ENCODE measurements around the gene PCDH9. TPM values are rescaled to one million over a fixed set of nuclear protein-coding genes. Genes with fewer than 3 reads are reported as not detected.
"Not testable (repeated sequence)": the region's sequence is repeated elsewhere in the genome, so short reads cannot be mapped to it uniquely, and the experiment has no call there.

PCDH9 gene
- polyA plus RNA-seq, 4 donors: 0.27 to 1.1 (median 0.72) TPM; not detected in 1

GRCh38 chr13:66296875-66297274, 933.3 kb downstream of the PCDH9 start:
- 66 to 77% (median 70%) methylated on average over 1 of the region's 1 CpG for WGBS, 3 donors
- no peaks in the 10 kb centered on the region for H3K27me3 ChIP-seq (ENCODE audit: control insufficient read depth in 3 of 3, insufficient read depth in 3 of 3, low read length in 3 of 3)
- no peak overlapping the region for H3K4me3 ChIP-seq (ENCODE audit: low read depth in 1 of 3, low read length in 3 of 3)
- FAIRE-seq: no peak
- H3K9me3 ChIP-seq (ENCODE audit: control insufficient read depth in 2 of 2, insufficient read depth in 1 of 2, low read depth in 1 of 2, low read length in 1 of 2): peaks cover 0 to 5% of the 10 kb centered on the region in 2 donors
- H3K27ac ChIP-seq (ENCODE audit: low read depth in 1 of 3, low read length in 2 of 3): no peak overlapping the region
- H3K36me3 ChIP-seq (ENCODE audit: control insufficient read depth in 3 of 3, insufficient read depth in 2 of 3, low read depth in 1 of 3, low read length in 3 of 3): no peaks in the 10 kb centered on the region
- H3K4me1 ChIP-seq (ENCODE audit: control insufficient read depth in 3 of 3, insufficient read depth in 2 of 3, low read depth in 1 of 3, low read length in 2 of 3): no peaks in the 10 kb centered on the region
- DNase-seq: no peak

GRCh38 chr13:66296328-66296727, 933.8 kb downstream of the PCDH9 start:
- Histone ChIP-seq H3K27me3 (ENCODE audit: control insufficient read depth in 3 of 3, insufficient read depth in 3 of 3, low read length in 3 of 3) (no peaks in the 10 kb centered on the region), H3K27ac (ENCODE audit: low read depth in 1 of 3, low read length in 2 of 3) (no peak overlapping the region), H3K4me3 (ENCODE audit: low read depth in 1 of 3, low read length in 3 of 3) (no peak overlapping the region), H3K36me3 (ENCODE audit: control insufficient read depth in 3 of 3, insufficient read depth in 2 of 3, low read depth in 1 of 3, low read length in 3 of 3) (no peaks in the 10 kb centered on the region), H3K4me1 (ENCODE audit: control insufficient read depth in 3 of 3, insufficient read depth in 2 of 3, low read depth in 1 of 3, low read length in 2 of 3) (no peaks in the 10 kb centered on the region), H3K9me3 (ENCODE audit: control insufficient read depth in 2 of 2, insufficient read depth in 1 of 2, low read depth in 1 of 2, low read length in 1 of 2) (peaks cover 0 to 5% of the 10 kb centered on the region in 2 donors)
- DNase-seq (no peak), FAIRE-seq (no peak)

- not testable (repeated sequence) for DNase-seq; H3K27me3 ChIP-seq (ENCODE audit: control insufficient read depth in 3 of 3, insufficient read depth in 3 of 3, low read length in 3 of 3); H3K4me3 ChIP-seq (ENCODE audit: low read depth in 1 of 3, low read length in 3 of 3); FAIRE-seq; H3K27ac ChIP-seq (ENCODE audit: low read depth in 1 of 3, low read length in 2 of 3); H3K36me3 ChIP-seq (ENCODE audit: control insufficient read depth in 3 of 3, insufficient read depth in 2 of 3, low read depth in 1 of 3, low read length in 3 of 3); H3K4me1 ChIP-seq (ENCODE audit: control insufficient read depth in 3 of 3, insufficient read depth in 2 of 3, low read depth in 1 of 3, low read length in 2 of 3)
- H3K9me3 ChIP-seq (ENCODE audit: control insufficient read depth in 2 of 2, insufficient read depth in 1 of 2, low read depth in 1 of 2, low read length in 1 of 2): peaks cover 0 to 21% of the 10 kb centered on the region in 2 donors
- WGBS, 3 donors: 91 to 94% (median 94%) methylated on average over 5 of the region's 5 CpGs
Observed at GRCh38 chr13:66286806-66287205, 943.3 kb downstream of the PCDH9 start.

- whole genome bisulfite sequencing, 3 donors: 85 to 93% (median 91%) methylated on average over 1 of the region's 1 CpG
- no peaks in the 10 kb centered on the region for H3K27me3 ChIP-seq (ENCODE audit: control insufficient read depth in 3 of 3, insufficient read depth in 3 of 3, low read length in 3 of 3)
Observed at GRCh38 chr13:66275416-66275815, 954.7 kb downstream of the PCDH9 start.

GRCh38 chr13:66273011-66273410, 957.1 kb downstream of the PCDH9 start:
- Histone ChIP-seq H3K27ac (ENCODE audit: low read depth in 1 of 3, low read length in 2 of 3) (no peak overlapping the region), H3K27me3 (ENCODE audit: control insufficient read depth in 3 of 3, insufficient read depth in 3 of 3, low read length in 3 of 3) (no peaks in the 10 kb centered on the region), H3K4me1 (ENCODE audit: control insufficient read depth in 3 of 3, insufficient read depth in 2 of 3, low read depth in 1 of 3, low read length in 2 of 3) (no peaks in the 10 kb centered on the region), H3K9me3 (ENCODE audit: control insufficient read depth in 2 of 2, insufficient read depth in 1 of 2, low read depth in 1 of 2, low read length in 1 of 2) (peaks cover 2 to 6% of the 10 kb centered on the region in 2 donors), H3K36me3 (ENCODE audit: control insufficient read depth in 3 of 3, insufficient read depth in 2 of 3, low read depth in 1 of 3, low read length in 3 of 3) (no peaks in the 10 kb centered on the region), H3K4me3 (ENCODE audit: low read depth in 1 of 3, low read length in 3 of 3) (no peak overlapping the region)
- DNase-seq: no peak
- no peak for FAIRE-seq
- WGBS, 3 donors: 66 to 75% (median 66%) methylated on average over 1 of the region's 1 CpG

More at GRCh38 chr13:66275416-66275815, 954.7 kb downstream of the PCDH9 start:
- H3K36me3 ChIP-seq (ENCODE audit: control insufficient read depth in 3 of 3, insufficient read depth in 2 of 3, low read depth in 1 of 3, low read length in 3 of 3): no peaks in the 10 kb centered on the region
- no peak overlapping the region for H3K27ac ChIP-seq (ENCODE audit: low read depth in 1 of 3, low read length in 2 of 3)
- FAIRE-seq: no peak
- H3K4me3 ChIP-seq (ENCODE audit: low read depth in 1 of 3, low read length in 3 of 3): no peak overlapping the region
- no peaks in the 10 kb centered on the region for H3K4me1 ChIP-seq (ENCODE audit: control insufficient read depth in 3 of 3, insufficient read depth in 2 of 3, low read depth in 1 of 3, low read length in 2 of 3)
- peaks cover 2 to 6% of the 10 kb centered on the region in 2 donors for H3K9me3 ChIP-seq (ENCODE audit: control insufficient read depth in 2 of 2, insufficient read depth in 1 of 2, low read depth in 1 of 2, low read length in 1 of 2)
- DNase-seq: no peak

DNA sequence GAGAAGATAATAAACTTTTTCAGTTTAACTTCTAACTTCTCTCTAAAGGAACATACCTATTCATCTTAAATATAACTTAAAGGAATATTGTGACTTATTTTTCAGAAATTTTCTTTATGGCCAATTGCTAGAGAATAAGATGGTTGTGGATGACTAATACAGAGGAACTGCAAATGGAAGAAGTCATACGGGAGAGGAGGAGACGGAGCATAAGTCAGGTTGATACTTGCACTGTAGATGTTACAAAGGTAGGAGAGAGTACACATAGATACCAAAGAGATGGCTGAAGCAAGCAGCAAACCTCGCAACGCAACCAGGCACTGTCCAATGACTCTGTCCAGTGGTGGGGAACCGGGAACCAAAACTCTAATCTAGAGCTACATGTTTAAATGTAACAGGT, 963.4 kb downstream of the PCDH9 start:
- H3K4me3 ChIP-seq (ENCODE audit: low read depth in 1 of 3, low read length in 3 of 3): no peak overlapping the region

GRCh38 chr13:66266348-66266747, 963.8 kb downstream of the PCDH9 start:
- H3K9me3 ChIP-seq (ENCODE audit: control insufficient read depth in 2 of 2, insufficient read depth in 1 of 2, low read depth in 1 of 2, low read length in 1 of 2): no peaks in the 10 kb centered on the region
- FAIRE-seq (no peak), DNase-seq (no peak)
- H3K27ac ChIP-seq (ENCODE audit: low read depth in 1 of 3, low read length in 2 of 3): no peak overlapping the region
- no peak overlapping the region for H3K4me3 ChIP-seq (ENCODE audit: low read depth in 1 of 3, low read length in 3 of 3)
- 78 to 93% (median 78%) methylated on average over 1 of the region's 1 CpG for WGBS, 3 donors
- no peaks in the 10 kb centered on the region for H3K27me3 ChIP-seq (ENCODE audit: control insufficient read depth in 3 of 3, insufficient read depth in 3 of 3, low read length in 3 of 3)
- no peaks in the 10 kb centered on the region for H3K4me1 ChIP-seq (ENCODE audit: control insufficient read depth in 3 of 3, insufficient read depth in 2 of 3, low read depth in 1 of 3, low read length in 2 of 3)
- H3K36me3 ChIP-seq (ENCODE audit: control insufficient read depth in 3 of 3, insufficient read depth in 2 of 3, low read depth in 1 of 3, low read length in 3 of 3): no peaks in the 10 kb centered on the region

More for the DNA sequence above, 963.4 kb downstream of the PCDH9 start:
- WGBS, 3 donors: 80 to 89% (median 87%) methylated on average over 5 of the region's 5 CpGs
- Histone ChIP-seq H3K27ac (ENCODE audit: low read depth in 1 of 3, low read length in 2 of 3) (no peak overlapping the region), H3K27me3 (ENCODE audit: control insufficient read depth in 3 of 3, insufficient read depth in 3 of 3, low read length in 3 of 3) (no peaks in the 10 kb centered on the region), H3K36me3 (ENCODE audit: control insufficient read depth in 3 of 3, insufficient read depth in 2 of 3, low read depth in 1 of 3, low read length in 3 of 3) (no peaks in the 10 kb centered on the region), H3K4me1 (ENCODE audit: control insufficient read depth in 3 of 3, insufficient read depth in 2 of 3, low read depth in 1 of 3, low read length in 2 of 3) (no peaks in the 10 kb centered on the region), H3K9me3 (ENCODE audit: control insufficient read depth in 2 of 2, insufficient read depth in 1 of 2, low read depth in 1 of 2, low read length in 1 of 2) (no peaks in the 10 kb centered on the region)
- FAIRE-seq (no peak), DNase-seq (no peak)

DNA sequence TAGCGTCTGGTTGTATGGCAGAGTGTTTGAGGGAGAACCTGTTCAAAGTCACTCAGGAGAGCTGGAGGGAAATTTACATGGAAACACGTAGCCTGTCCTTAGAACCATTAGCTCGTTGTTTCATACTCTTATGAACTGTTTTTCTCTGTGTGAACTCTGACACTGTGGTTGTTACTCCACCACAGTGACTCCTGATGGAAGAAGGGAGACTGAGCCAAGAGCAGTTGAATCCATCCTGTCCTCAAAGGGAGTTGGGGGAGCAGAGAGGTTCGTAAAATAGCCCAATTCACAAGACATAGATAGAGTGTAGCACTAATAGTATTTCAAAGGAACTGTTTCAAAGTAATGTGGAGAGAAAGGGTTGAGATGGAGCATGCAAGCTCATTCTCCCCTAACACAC, 964.8 kb downstream of the PCDH9 start:
- no peaks in the 10 kb centered on the region for H3K27me3 ChIP-seq (ENCODE audit: control insufficient read depth in 3 of 3, insufficient read depth in 3 of 3, low read length in 3 of 3)
- H3K9me3 ChIP-seq (ENCODE audit: control insufficient read depth in 2 of 2, insufficient read depth in 1 of 2, low read depth in 1 of 2, low read length in 1 of 2): peaks cover 0 to 2% of the 10 kb centered on the region in 2 donors
- WGBS, 3 donors: 43 to 62% (median 45%) methylated on average over 4 of the region's 4 CpGs
- FAIRE-seq (no peak), DNase-seq (no peak)
- H3K4me3 ChIP-seq (ENCODE audit: low read depth in 1 of 3, low read length in 3 of 3): no peak overlapping the region
- H3K27ac ChIP-seq (ENCODE audit: low read depth in 1 of 3, low read length in 2 of 3): no peak overlapping the region
- no peaks in the 10 kb centered on the region for H3K4me1 ChIP-seq (ENCODE audit: control insufficient read depth in 3 of 3, insufficient read depth in 2 of 3, low read depth in 1 of 3, low read length in 2 of 3)
- H3K36me3 ChIP-seq (ENCODE audit: control insufficient read depth in 3 of 3, insufficient read depth in 2 of 3, low read depth in 1 of 3, low read length in 3 of 3): no peaks in the 10 kb centered on the region

- no peak overlapping the region for H3K27ac ChIP-seq (ENCODE audit: low read depth in 1 of 3, low read length in 2 of 3)
- no peak for FAIRE-seq
- H3K27me3 ChIP-seq (ENCODE audit: control insufficient read depth in 3 of 3, insufficient read depth in 3 of 3, low read length in 3 of 3): no peaks in the 10 kb centered on the region
- no peaks in the 10 kb centered on the region for H3K36me3 ChIP-seq (ENCODE audit: control insufficient read depth in 3 of 3, insufficient read depth in 2 of 3, low read depth in 1 of 3, low read length in 3 of 3)
- peaks cover 0 to 6% of the 10 kb centered on the region in 2 donors for H3K9me3 ChIP-seq (ENCODE audit: control insufficient read depth in 2 of 2, insufficient read depth in 1 of 2, low read depth in 1 of 2, low read length in 1 of 2)
- H3K4me3 ChIP-seq (ENCODE audit: low read depth in 1 of 3, low read length in 3 of 3): no peak overlapping the region
- no peaks in the 10 kb centered on the region for H3K4me1 ChIP-seq (ENCODE audit: control insufficient read depth in 3 of 3, insufficient read depth in 2 of 3, low read depth in 1 of 3, low read length in 2 of 3)
- DNase-seq: no peak
- WGBS, 3 donors: 64 to 76% (median 70%) methylated on average over 5 of the region's 5 CpGs
Observed at GRCh38 chr13:66264971-66265370, 965.2 kb downstream of the PCDH9 start.

All from small intestine (tissue), 7 donors.